ENCODE measurements around the gene OTUD7B. TPM values are rescaled to one million over a fixed set of nuclear protein-coding genes. Genes with fewer than 3 reads are reported as not detected.

OTUD7B gene
- 13.0 and 20.1 TPM in 2 replicates for total RNA-seq

DNA sequence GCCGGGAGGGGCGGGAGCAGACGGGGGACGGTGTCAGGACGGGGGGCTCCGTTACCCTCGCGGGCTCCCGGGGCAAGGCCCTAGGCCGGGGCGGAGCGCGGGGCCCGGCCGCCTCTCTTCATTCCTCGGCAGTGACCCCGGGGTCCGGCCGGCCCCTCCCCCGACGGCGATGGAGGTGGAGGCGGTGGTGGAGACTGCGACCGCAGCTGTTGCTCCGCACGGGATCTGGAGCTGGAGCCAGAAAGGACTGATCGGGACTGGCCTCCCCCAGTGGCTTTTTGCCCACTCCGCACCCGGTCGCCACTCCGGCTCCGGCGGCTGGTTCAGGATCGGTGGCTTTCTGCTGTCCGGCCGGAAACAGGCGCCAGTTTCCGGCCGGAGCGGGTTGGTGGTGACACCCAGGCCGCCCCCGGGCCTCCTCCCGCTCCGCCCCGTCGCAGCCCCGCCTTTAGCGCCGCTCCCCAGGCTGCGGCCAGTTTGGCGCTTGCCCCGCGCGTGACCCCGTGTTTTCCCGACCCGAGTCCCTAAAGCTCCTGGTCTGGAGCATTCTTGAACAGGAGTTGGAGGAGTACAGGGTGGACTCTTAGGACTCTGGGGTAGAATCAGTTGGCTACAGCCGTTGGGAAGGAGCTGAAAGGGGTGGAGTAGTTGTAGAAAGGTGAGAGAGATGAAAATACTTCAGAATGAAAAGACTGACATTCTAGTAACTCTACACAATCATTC lies at the start of gene OTUD7B:
Gene OTUD7B (minus strand): TSS at position 334 of the 723 bp plus-strand sequence. CDS start 33,216 bp downstream, outside the sequence.

DNA sequence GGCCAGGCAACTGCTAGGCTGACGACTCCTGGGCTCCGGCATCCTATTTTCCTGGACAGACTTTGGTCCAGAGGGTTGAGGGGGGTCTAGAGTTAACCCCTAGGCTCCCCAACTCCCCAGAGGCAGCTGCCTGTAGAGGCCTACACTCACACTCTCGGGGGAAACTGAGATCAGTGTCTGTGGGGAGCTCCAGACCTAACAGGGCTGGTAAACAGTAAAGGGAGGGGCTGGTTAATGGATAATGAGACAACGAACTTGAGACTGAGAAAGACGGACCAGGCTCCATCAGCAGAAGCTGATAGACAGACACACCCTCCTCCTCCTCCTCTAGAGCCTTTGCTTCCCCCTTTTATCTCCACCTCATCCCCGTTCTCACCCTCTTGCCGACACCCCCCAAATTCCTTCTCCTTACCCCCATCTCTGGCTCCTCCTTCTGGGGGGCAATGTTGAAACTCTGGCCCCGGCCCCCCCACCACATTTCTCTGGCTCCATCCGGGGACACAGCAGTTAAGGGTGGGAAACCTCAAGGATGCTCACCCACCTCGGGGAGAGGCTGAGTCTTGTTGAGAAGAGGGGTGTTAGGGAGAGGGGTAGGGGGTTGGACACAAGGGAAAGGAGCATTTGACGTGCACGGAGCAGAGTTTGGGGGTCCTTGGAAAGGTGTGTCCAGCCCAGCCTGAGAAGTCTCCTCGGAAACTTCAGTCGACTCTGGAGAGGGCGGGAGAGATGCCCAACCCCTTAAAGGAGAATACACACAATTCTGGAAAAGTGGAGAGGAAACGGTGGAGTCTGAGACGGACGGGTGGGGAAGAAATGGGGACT lies 74.1 kb downstream of the OTUD7B start, which contains the start of gene MTMR11:
Gene MTMR11 (minus strand): TSS at position 710 of the 822 bp plus-strand sequence. CDS start 232 bp downstream, at position 478.

DNA sequence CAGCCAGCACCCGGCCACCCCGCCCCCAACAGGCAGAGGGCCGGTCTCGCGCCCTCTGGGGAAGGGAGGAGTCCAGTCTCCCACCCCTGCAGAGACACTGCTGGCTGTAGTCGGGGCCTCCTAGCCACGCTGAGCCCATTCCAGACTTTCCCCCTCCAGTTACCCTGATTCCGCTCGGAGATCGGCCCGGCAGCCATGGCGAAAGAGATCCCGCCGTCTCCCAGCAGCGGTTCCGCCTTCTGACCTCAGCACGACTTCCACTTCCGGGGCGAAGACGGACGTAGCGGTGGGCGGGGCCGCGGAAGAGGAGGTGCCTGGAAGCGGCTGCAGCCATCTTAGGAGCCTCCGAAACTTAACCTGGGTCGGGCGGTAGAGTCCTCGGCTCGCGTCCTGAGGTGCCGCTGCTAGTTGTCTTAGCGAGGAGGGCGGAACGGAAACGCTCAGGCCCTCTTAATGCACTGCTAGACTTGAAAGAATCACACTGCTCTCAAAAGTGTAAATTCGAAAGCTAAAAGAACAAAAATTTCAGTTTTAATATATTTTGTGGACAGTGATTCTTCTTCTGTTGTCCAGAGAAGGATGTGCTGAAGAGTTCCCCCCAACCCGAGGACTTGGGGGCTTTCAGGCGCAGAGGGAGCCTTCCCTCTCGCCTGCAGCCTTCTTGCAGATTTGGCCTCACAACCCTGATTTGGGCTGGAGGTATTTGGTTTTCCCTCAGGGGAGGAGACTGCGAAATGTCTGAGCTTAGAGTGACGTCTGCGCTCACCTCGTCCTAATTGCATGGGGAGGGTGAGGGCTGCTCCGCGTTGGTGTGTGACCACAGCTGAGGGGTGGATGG lies 82.7 kb downstream of the OTUD7B start, which contains the start of gene SF3B4:
Gene SF3B4 (minus strand): TSS at position 241 of the 838 bp plus-strand sequence. CDS start 44 bp downstream, at position 197.

DNA sequence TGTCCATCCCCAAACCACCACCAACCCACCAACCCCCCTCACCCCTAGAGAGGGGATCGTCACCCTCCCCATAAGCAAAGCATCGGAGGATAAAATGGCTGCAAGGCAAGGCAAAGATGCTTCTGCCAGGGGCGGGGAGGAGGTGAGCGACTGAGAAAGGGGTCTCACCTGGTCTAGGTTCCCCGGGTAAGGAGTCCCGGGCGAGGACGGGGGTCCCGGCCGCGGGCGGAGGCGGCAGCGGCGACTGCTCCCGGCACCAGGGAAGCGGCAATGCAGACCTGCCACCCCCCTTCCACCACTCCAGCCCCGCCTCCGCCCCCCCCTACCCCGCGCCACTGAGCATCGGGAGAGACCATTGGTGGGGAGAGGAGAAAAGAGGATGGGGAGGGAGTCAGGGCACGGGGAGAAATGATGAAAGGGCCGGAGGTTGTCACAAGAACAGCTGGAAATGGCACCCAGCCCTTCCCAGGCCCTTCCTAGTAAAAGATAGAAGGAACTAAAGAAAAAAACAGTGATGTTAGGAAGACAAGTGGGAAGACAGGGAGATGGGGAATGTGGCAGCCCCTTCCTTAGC lies 92.9 kb downstream of the OTUD7B start, which contains the start of gene SV2A:
Gene SV2A (minus strand): TSS at position 274 of the 574 bp plus-strand sequence. CDS start 4,004 bp downstream, outside the sequence.

DNA sequence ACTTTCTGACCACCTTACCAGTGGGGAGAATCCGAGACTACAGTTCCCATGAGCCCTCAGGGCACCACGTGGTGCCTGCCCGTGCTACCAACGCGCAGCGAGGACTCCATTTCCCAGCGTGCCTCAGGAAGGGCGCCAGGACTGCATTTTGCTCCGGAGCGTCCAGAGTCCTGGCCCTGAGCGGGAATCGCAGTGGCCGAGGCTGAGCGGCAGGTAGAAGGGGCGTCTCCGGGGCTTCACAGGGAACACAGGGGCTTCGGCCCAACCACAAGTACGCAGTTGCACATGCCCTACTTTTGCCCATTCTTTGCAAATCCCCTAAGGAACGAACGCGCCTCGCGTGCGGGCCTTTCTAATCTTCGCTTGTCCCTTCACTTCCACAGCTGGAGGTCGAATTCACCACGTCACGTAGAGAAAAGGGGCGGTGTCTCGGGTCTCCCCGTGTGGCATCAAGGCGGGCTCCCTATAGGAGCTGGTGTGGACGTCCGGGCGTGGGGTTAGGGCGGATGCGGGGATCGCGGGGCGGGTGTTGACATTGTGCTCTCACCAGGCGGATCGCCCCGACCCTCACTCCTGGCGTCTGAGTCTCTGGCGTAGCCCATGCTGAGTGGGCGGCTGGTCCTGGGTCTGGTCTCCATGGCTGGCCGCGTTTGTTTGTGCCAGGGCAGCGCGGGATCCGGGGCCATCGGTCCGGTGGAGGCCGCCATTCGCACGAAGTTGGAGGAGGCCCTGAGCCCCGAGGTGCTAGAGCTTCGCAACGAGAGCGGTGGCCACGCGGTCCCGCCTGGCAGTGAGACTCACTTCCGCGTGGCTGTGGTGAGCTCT lies 110.9 kb downstream of the OTUD7B start, which contains the start of gene BOLA1:
Gene BOLA1 (plus strand): TSS at position 109 of the 825 bp plus-strand sequence. CDS start 492 bp downstream, at position 601.

Other genes with a start within 250 kb of the OTUD7B start
- not detected in 2 replicates for gene FCGR1A, start 228.0 kb downstream of the OTUD7B start, total RNA-seq
- 7.7 and 16.1 TPM in 2 replicates for gene BOLA1, start 111.2 kb downstream of the OTUD7B start, total RNA-seq
- 2.1 and 2.7 TPM in 2 replicates for gene SV2A, start 92.9 kb downstream of the OTUD7B start, total RNA-seq
- gene SF3B4, start 82.9 kb downstream of the OTUD7B start, total RNA-seq: 13.3 and 19.6 TPM in 2 replicates
- gene MTMR11, start 73.8 kb downstream of the OTUD7B start, total RNA-seq: 39.5 and 47.9 TPM in 2 replicates
- 21.2 and 32.4 TPM in 2 replicates for gene VPS45, start 57.0 kb upstream of the OTUD7B start, total RNA-seq
- 11.2 and 22.8 TPM in 2 replicates for gene PLEKHO1, start 139.2 kb upstream of the OTUD7B start, total RNA-seq
- 16.9 and 20.1 TPM in 2 replicates for gene ANP32E, start 225.4 kb upstream of the OTUD7B start, total RNA-seq
- gene CA14, start 247.0 kb upstream of the OTUD7B start, total RNA-seq: under 0.01 TPM in 1 of 2 replicates, not detected in the other